Muscle of back (tissue), 13 donors: ENCODE data around the gene BMP8B. TPM values are rescaled to one million over a fixed set of nuclear protein-coding genes. Genes with fewer than 3 reads are reported as not detected.
"Not testable (repeated sequence)": the region's sequence is repeated elsewhere in the genome, so short reads cannot be mapped to it uniquely, and the experiment has no call there.

Experiments
- DNase-seq, 3 donors: peaks; one replicate each; pipeline versions ENCODE4 v3.0.0 to v3.0.0-alpha.2; 2013
- long read RNA-seq, 9 donors: transcript quantifications; one replicate each; lab custom pipeline, GENCODE V29; 2026
- polyA plus RNA-seq, 10 donors: library from polyadenylated mRNA; unstranded; fragments of 120-200 nt; gene quantifications; one replicate each; pipeline ENCODE4 v1.2.1, GENCODE V29; 2013; ENCODE audit not compliant: insufficient read length in 10 of 10

Gene BMP8B
- polyA plus RNA-seq: 1 to 10 TPM; 1.1 to 1.7 (median 1.6) TPM
- long read RNA-seq, donor 1: 0 reads
- long read RNA-seq, donor 2: 0 reads
- long read RNA-seq, donor 3: 0 reads
- long read RNA-seq, donor 4: 0 reads
- long read RNA-seq, donor 5: 0 reads
- long read RNA-seq, donor 6: 0 reads
- long read RNA-seq, donor 7, full-length matches to known transcripts: 1 of 1 reads
- long read RNA-seq, donor 7, partial matches to known transcripts: 0 of 1 reads
- long read RNA-seq, donor 7, other reads (novel, unspliced or antisense): 0 of 1 reads
- long read RNA-seq, donor 8: 0 reads
- long read RNA-seq, donor 9: 0 reads

- peak in 1 of 3 donors; percentile 37 for DNase-seq
Observed at GRCh38 chr1:39788758-39789570, at the start of gene BMP8B. TSS of gene BMP8B (minus strand) at chr1:39788865. CDS start at chr1:39788485, 380 bp downstream.

GRCh38 chr1:39836595-39837110 lies 48.0 kb upstream of the BMP8B start:
- no peak for DNase-seq

- no peak for DNase-seq
Observed at GRCh38 chr1:39835935-39836594, 47.4 kb upstream of the BMP8B start.

GRCh38 chr1:39835110-39835509 lies 46.4 kb upstream of the BMP8B start:
- no peak for DNase-seq

- DNase-seq: no peak
Observed at GRCh38 chr1:39833621-39834385, 45.1 kb upstream of the BMP8B start.

GRCh38 chr1:39833121-39833520 lies 44.5 kb upstream of the BMP8B start:
- no peak for DNase-seq

GRCh38 chr1:39832294-39832693 lies 43.6 kb upstream of the BMP8B start:
- no peak for DNase-seq

GRCh38 chr1:39829791-39830533 lies 41.3 kb upstream of the BMP8B start:
- DNase-seq: no peak

- no peak for DNase-seq
Observed at GRCh38 chr1:39828734-39829133, 40.1 kb upstream of the BMP8B start.

- DNase-seq: not testable (repeated sequence)
Observed at GRCh38 chr1:39828255-39828654, 39.6 kb upstream of the BMP8B start.

GRCh38 chr1:39827201-39827600 lies 38.5 kb upstream of the BMP8B start:
- DNase-seq: no peak

- no peak for DNase-seq
Observed at GRCh38 chr1:39826583-39826982, 37.9 kb upstream of the BMP8B start.

GRCh38 chr1:39825432-39825941 lies 36.8 kb upstream of the BMP8B start:
- DNase-seq: no peak

GRCh38 chr1:39823450-39823849 lies 34.8 kb upstream of the BMP8B start:
- not testable (repeated sequence) for DNase-seq

GRCh38 chr1:39822146-39822545 lies 33.5 kb upstream of the BMP8B start:
- no peak for DNase-seq

GRCh38 chr1:39819091-39819812 lies 30.6 kb upstream of the BMP8B start:
- no peak for DNase-seq

- no peak for DNase-seq
Observed at GRCh38 chr1:39818482-39818881, 29.8 kb upstream of the BMP8B start.

GRCh38 chr1:39817091-39817932 lies 28.6 kb upstream of the BMP8B start:
- peak in 1 of 3 donors; percentile 22 for DNase-seq
